Kidney (tissue), 14 donors: ENCODE data around the gene MADD. TPM values are rescaled to one million over a fixed set of nuclear protein-coding genes. Genes with fewer than 3 reads are reported as not detected.

Experiments
- DNase-seq, 5 donors: peaks; one replicate each; pipeline ENCODE4 v3.0.0-alpha.2; 2013 to 2020
- FAIRE-seq: peaks from 2 replicates; lab custom pipeline; 2012; peaks lifted over from hg19 to GRCh38; lab: Jason Lieb, UNC
- H3K27ac ChIP-seq, 2 donors: one replicate each; pipeline ENCODE4 v1.7.0; 2013; ENCODE audit warnings: low read depth in 2 of 2, low read length in 2 of 2, inconsistent platforms in 1 of 2
- H3K27me3 ChIP-seq: one replicate; pipeline ENCODE4 v1.7.1; 2013; ENCODE audit warnings: low read length, inconsistent platforms; ENCODE audit not compliant: control insufficient read depth, insufficient read depth
- H3K36me3 ChIP-seq, 3 donors: one replicate each; pipeline versions ENCODE4 v1.7.0 to v1.7.1; 2013; ENCODE audit warnings: low read length in 3 of 3, control low read depth in 1 of 3, inconsistent platforms in 1 of 3; ENCODE audit not compliant: insufficient read depth in 3 of 3, control insufficient read depth in 2 of 3
- H3K4me1 ChIP-seq, 3 donors: one replicate each; pipeline versions ENCODE4 v1.7.0 to v1.7.1; 2013; ENCODE audit warnings: low read length in 3 of 3, inconsistent platforms in 1 of 3, low read depth in 1 of 3; ENCODE audit not compliant: control insufficient read depth in 2 of 3, insufficient read depth in 2 of 3
- H3K4me3 ChIP-seq, 3 donors: one replicate each; pipeline versions ENCODE4 v1.7.0 to v1.8.1; 2013; ENCODE audit warnings: low read length in 3 of 3, control low read depth in 1 of 3, inconsistent platforms in 1 of 3
- H3K9ac ChIP-seq, 3 donors: one replicate each; pipeline versions ENCODE4 v1.7.0 to v1.7.1; 2013; ENCODE audit warnings: low read length in 3 of 3, control low read depth in 1 of 3, inconsistent platforms in 1 of 3
- H3K9me3 ChIP-seq, 3 donors: one replicate each; pipeline versions ENCODE4 v1.7.0 to v1.7.1; 2013; ENCODE audit warnings: low read length in 3 of 3, control low read depth in 1 of 3, inconsistent platforms in 1 of 3; ENCODE audit not compliant: control insufficient read depth in 2 of 3, insufficient read depth in 1 of 3
- CTCF ChIP-seq: IDR thresholded peaks from 3 replicates; pipeline ENCODE4 v1.5.1; 2012; ENCODE audit warnings: mild to moderate bottlenecking, moderate library complexity, borderline replicate concordance; ENCODE audit not compliant: insufficient read depth; ENCODE audit errors: extremely low read depth
- intact Hi-C: fragments of 100-400 bp; cut with DNase I; formaldehyde crosslinking; loops from one replicate; pipeline ENCODE4 v1.11.1; 2022
- polyA plus RNA-seq: library from polyadenylated mRNA; stranded (reverse); fragments of 350-450 nt; fragmentation: Illumina TruSeq; extraction: RNeasy Lipid Tissue Mini Kit (QIAGEN cat#74804); gene quantifications from one replicate; pipeline ENCODE4 v1.2.3, GENCODE V29; 2014; ENCODE audit warnings: low read depth, low replicate concordance; ENCODE audit not compliant: insufficient read depth
- total RNA-seq: library from RNA; stranded (reverse); fragmentation: NEBNext Ultra II Directional; extraction: Animal tissue kit (Norgen Biotek cat#: 25700); gene quantifications from one replicate; pipeline ENCODE4 v1.2.1, GENCODE V29; 2021
- donor health status: control.
- donor health status: control.
- donor health status: control.
- donor health status: control.
- donor health status: control.
- donor health status: DM: yes; HTN: yes; CAD: no.
- donor health status: Normal renal cell carcinoma (clear cell type).

Gene MADD
- total and polyA plus RNA-seq, 2 donors from 2014 or later, result 19.0 to 39.2 TPM

- H3K36me3 ChIP-seq, result peaks cover 0 to 18% (median 9%) of the 10 kb centered on the region in 3 donors
- no peaks in the 10 kb centered on the region for H3K4me1 ChIP-seq
- no peak overlapping the region for H3K9ac ChIP-seq
- H3K4me3 ChIP-seq, result no peak overlapping the region
- no peak overlapping the region for H3K27ac ChIP-seq
- no peak for TF ChIP-seq CTCF
- intact Hi-C loops, result no loop called here
- no peaks in the 10 kb centered on the region for H3K9me3 ChIP-seq
- H3K27me3 ChIP-seq, result no peaks in the 10 kb centered on the region
- DNase-seq, result no peak
- FAIRE-seq, result no peak
Measured at GRCh38 chr11:47236482-47236881, 33.5 kb upstream of the MADD start.

DNA sequence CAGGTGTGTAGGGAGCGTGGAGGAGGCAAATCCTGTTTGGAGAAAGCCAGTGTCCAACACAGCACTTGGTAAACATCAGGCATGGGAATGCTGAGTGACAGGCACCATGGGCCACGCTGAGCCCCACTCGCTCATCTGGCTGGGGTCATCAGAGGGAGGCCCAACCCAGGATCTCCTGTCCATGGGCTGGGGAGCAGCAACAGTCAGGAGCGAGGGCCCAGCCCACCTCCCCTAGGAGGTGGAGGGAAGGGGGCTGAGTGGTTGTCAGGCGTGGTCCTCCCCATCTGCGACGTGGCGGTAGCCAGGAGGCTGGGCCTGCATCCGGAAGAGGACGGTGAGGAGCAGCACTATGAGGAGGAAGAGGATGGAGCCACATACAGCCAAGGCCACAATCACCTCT, 30.1 kb upstream of the MADD start:
- no peaks in the 10 kb centered on the region for H3K9me3 ChIP-seq
- no peak for TF ChIP-seq CTCF
- H3K27me3 ChIP-seq, result no peaks in the 10 kb centered on the region
- DNase-seq (peak in 1 of 5 donors; percentile 37), FAIRE-seq (no peak)
- intact Hi-C loops, result no loop called here
- peaks cover 5 to 44% (median 30%) of the 10 kb centered on the region in 3 donors for H3K36me3 ChIP-seq
- no peaks in the 10 kb centered on the region for H3K4me1 ChIP-seq
- H3K27ac ChIP-seq, result no peak overlapping the region
- no peak overlapping the region for H3K4me3 ChIP-seq
- no peak overlapping the region for H3K9ac ChIP-seq

GRCh38 chr11:47241841-47242301, 28.1 kb upstream of the MADD start:
- no peaks in the 10 kb centered on the region for H3K27me3 ChIP-seq
- TF ChIP-seq CTCF, result no peak
- peaks cover 10 to 56% (median 41%) of the 10 kb centered on the region in 3 donors for H3K36me3 ChIP-seq
- DNase-seq, result no peak
- no peak overlapping the region for H3K4me3 ChIP-seq
- H3K27ac ChIP-seq, result no peak overlapping the region
- intact Hi-C loops, result no loop called here
- FAIRE-seq, result no peak
- H3K9ac ChIP-seq, result no peak overlapping the region
- H3K9me3 ChIP-seq, result no peaks in the 10 kb centered on the region
- peaks cover 0 to 4% (median 0%) of the 10 kb centered on the region in 3 donors for H3K4me1 ChIP-seq
